ENCODE results near the gene HTR3A. TPM values are rescaled to one million over a fixed set of nuclear protein-coding genes. Genes with fewer than 3 reads are reported as not detected.

HTR3A gene
- total RNA-seq, 1 experiment from 2014 or later, result not detected

DNA sequence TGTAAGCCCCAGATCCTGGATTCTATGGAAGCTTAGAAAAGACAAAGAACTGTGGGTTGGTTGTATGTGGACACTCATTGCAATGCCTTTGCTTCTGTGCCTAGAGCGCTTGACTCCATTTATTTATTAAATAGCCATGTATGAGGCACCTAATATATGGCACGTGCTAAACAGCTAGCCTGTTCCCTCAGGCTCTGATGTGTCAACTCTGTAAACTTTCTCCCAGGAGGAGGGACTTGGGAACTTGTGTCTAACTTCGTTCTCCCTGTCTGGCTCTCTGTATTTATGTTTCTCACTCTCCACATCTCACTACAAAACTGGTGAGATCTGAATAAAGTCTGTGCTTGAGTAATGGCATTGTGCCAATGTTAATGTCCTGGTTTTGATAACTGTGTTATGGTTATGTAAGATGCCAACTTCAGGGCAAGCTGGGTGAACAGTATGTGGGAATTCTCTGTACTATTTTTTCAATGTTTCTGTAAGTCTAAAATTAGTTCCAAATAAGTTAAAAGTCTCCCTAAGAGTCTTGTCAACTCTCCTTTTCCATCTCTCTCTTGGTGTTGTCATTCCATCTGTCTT is 50.5 kb downstream of the HTR3A start:
- intact Hi-C loops (cut with micrococcal nuclease; ENCODE audit: unreplicated experiment), result no loop called here
- BruUV-seq (replicated peaks), result no TSS peak
- DNase-seq, result no peak
- no peaks in the 10 kb centered on the region for H3K4me1 Mint-ChIP-seq (ENCODE audit: low read depth, unreplicated experiment)
- TF ChIP-seq, protein P1, sequence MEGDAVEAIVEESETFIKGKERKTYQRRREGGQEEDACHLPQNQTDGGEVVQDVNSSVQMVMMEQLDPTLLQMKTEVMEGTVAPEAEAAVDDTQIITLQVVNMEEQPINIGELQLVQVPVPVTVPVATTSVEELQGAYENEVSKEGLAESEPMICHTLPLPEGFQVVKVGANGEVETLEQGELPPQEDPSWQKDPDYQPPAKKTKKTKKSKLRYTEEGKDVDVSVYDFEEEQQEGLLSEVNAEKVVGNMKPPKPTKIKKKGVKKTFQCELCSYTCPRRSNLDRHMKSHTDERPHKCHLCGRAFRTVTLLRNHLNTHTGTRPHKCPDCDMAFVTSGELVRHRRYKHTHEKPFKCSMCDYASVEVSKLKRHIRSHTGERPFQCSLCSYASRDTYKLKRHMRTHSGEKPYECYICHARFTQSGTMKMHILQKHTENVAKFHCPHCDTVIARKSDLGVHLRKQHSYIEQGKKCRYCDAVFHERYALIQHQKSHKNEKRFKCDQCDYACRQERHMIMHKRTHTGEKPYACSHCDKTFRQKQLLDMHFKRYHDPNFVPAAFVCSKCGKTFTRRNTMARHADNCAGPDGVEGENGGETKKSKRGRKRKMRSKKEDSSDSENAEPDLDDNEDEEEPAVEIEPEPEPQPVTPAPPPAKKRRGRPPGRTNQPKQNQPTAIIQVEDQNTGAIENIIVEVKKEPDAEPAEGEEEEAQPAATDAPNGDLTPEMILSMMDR (IDR thresholded peaks at IDR 0.05; ENCODE audit: unreplicated experiment), result no peak
- H3K27me3 Mint-ChIP-seq (ENCODE audit: unreplicated experiment), result peaks cover 76% of the 10 kb centered on the region
- no peak overlapping the region for H3K4me3 Mint-ChIP-seq (ENCODE audit: low read depth, unreplicated experiment)
- no peaks in the 10 kb centered on the region for H3K9me3 Mint-ChIP-seq (ENCODE audit: low read depth, unreplicated experiment)
- CTCF ChIA-PET, result no interaction called here
- no peaks in the 10 kb centered on the region for H3K36me3 Mint-ChIP-seq (ENCODE audit: insufficient read depth, unreplicated experiment)
- no peak overlapping the region for H3K27ac Mint-ChIP-seq (ENCODE audit: unreplicated experiment)

- CTCF ChIA-PET, result interaction anchor here (0.6 to 0.7 kb wide), 2 partner anchors 141 to 153 kb away, joined by 3 to 4 read pairs; no protein-coding TSS in a partner anchor
Observed at GRCh38 chr11:114026355-114026754, 51.4 kb downstream of the HTR3A start.

GRCh38 chr11:114027391-114027790 is 52.5 kb downstream of the HTR3A start:
- TF ChIP-seq, protein P1 (IDR thresholded peaks at IDR 0.05; ENCODE audit: unreplicated experiment), result no peak
- DNase-seq, result no peak
- no TSS peak for BruUV-seq (replicated peaks)
- no peaks in the 10 kb centered on the region for H3K9me3 Mint-ChIP-seq (ENCODE audit: low read depth, unreplicated experiment)
- peaks cover 89% of the 10 kb centered on the region for H3K27me3 Mint-ChIP-seq (ENCODE audit: unreplicated experiment)
- H3K4me1 Mint-ChIP-seq (ENCODE audit: low read depth, unreplicated experiment), result no peaks in the 10 kb centered on the region
- intact Hi-C loops (cut with micrococcal nuclease; ENCODE audit: unreplicated experiment), result no loop called here
- no peak overlapping the region for H3K4me3 Mint-ChIP-seq (ENCODE audit: low read depth, unreplicated experiment)
- H3K27ac Mint-ChIP-seq (ENCODE audit: unreplicated experiment), result no peak overlapping the region
- CTCF ChIA-PET, result interaction anchor here (1.1 to 1.9 kb wide), 2 partner anchors 169 to 235 kb away, joined by 3 to 5 read pairs; no protein-coding TSS in a partner anchor
- no peaks in the 10 kb centered on the region for H3K36me3 Mint-ChIP-seq (ENCODE audit: insufficient read depth, unreplicated experiment)

More at GRCh38 chr11:114026355-114026754, 51.4 kb downstream of the HTR3A start:
- Mint-ChIP-seq H3K36me3 (ENCODE audit: insufficient read depth, unreplicated experiment) (no peaks in the 10 kb centered on the region), H3K27me3 (ENCODE audit: unreplicated experiment) (peaks cover 85% of the 10 kb centered on the region), H3K27ac (ENCODE audit: unreplicated experiment) (no peak overlapping the region), H3K9me3 (ENCODE audit: low read depth, unreplicated experiment) (no peaks in the 10 kb centered on the region), H3K4me3 (ENCODE audit: low read depth, unreplicated experiment) (no peak overlapping the region), H3K4me1 (ENCODE audit: low read depth, unreplicated experiment) (no peaks in the 10 kb centered on the region)
- TF ChIP-seq, protein P1 (IDR thresholded peaks at IDR 0.05; ENCODE audit: unreplicated experiment), result no peak
- no TSS peak for BruUV-seq (replicated peaks)
- DNase-seq, result no peak
- intact Hi-C loops (cut with micrococcal nuclease; ENCODE audit: unreplicated experiment), result no loop called here

DNA sequence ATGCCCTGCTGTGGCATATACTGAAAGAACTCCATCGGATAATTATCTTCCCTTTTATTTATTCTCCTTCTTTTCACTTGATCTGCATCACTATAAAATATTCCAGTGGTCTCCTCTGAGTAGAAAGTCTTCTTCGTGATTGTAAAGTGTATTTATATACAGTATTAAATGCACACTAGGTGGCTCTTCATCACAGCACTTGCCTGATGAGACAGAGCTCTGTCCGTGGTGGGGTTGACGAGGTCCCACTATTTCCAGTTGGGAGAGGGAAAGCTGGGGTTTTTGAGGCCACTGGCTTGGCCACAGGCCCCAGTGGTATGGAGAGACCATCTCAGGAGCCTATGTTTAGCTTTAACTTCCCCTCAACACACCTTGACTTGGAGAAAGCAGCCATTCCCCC is 53.0 kb downstream of the HTR3A start:
- no peak for DNase-seq
- H3K9me3 Mint-ChIP-seq (ENCODE audit: low read depth, unreplicated experiment), result no peaks in the 10 kb centered on the region
- BruUV-seq (replicated peaks), result no TSS peak
- peaks cover 89% of the 10 kb centered on the region for H3K27me3 Mint-ChIP-seq (ENCODE audit: unreplicated experiment)
- CTCF ChIA-PET, result interaction anchor here (1.1 to 1.9 kb wide), 2 partner anchors 168 to 235 kb away, joined by 3 to 5 read pairs; no protein-coding TSS in a partner anchor
- no peaks in the 10 kb centered on the region for H3K36me3 Mint-ChIP-seq (ENCODE audit: insufficient read depth, unreplicated experiment)
- H3K27ac Mint-ChIP-seq (ENCODE audit: unreplicated experiment), result no peak overlapping the region
- TF ChIP-seq, protein P1 (IDR thresholded peaks at IDR 0.05; ENCODE audit: unreplicated experiment), result no peak
- intact Hi-C loops (cut with micrococcal nuclease; ENCODE audit: unreplicated experiment), result no loop called here
- H3K4me3 Mint-ChIP-seq (ENCODE audit: low read depth, unreplicated experiment), result no peak overlapping the region
- H3K4me1 Mint-ChIP-seq (ENCODE audit: low read depth, unreplicated experiment), result no peaks in the 10 kb centered on the region
